GM12892 (cell line): Measurements from ENCODE around the gene ZNF208. TPM values are rescaled to one million over a fixed set of nuclear protein-coding genes. Genes with fewer than 3 reads are reported as not detected.
"Not testable (repeated sequence)": the region's sequence is repeated elsewhere in the genome, so short reads cannot be mapped to it uniquely, and the experiment has no call there.

Experiments
- DNase-seq: peaks from one replicate; pipeline ENCODE4 v3.0.0; 2011; ENCODE audit not compliant: insufficient read length
- FAIRE-seq: peaks from 2 replicates; lab custom pipeline; 2011; peaks lifted over from hg19 to GRCh38; lab: Jason Lieb, UNC
- POLR2A ChIP-seq: IDR thresholded peaks from 2 replicates; pipeline ENCODE4 v1.6.1; 2011; ENCODE audit warnings: low read depth, low read length, control low read depth
- POLR2AphosphoS5 ChIP-seq: IDR thresholded peaks from 2 replicates; pipeline ENCODE4 v1.6.1; 2011; ENCODE audit warnings: low read depth, low read length, control low read depth
- TAF1 ChIP-seq: IDR thresholded peaks from 2 replicates; pipeline ENCODE4 v1.6.1; 2011; ENCODE audit warnings: low read depth, mild to moderate bottlenecking, control low read depth, low read length, borderline replicate concordance
- polyA plus RNA-seq: library from polyadenylated mRNA; unstranded; fragments of >200 nt; gene quantifications from one replicate; pipeline ENCODE4 v1.2.1, GENCODE V29; 2012; ENCODE audit warnings: missing spikeins, inconsistent platforms; ENCODE audit not compliant: missing spikeins

ZNF208 gene
- not detected for polyA plus RNA-seq

DNA sequence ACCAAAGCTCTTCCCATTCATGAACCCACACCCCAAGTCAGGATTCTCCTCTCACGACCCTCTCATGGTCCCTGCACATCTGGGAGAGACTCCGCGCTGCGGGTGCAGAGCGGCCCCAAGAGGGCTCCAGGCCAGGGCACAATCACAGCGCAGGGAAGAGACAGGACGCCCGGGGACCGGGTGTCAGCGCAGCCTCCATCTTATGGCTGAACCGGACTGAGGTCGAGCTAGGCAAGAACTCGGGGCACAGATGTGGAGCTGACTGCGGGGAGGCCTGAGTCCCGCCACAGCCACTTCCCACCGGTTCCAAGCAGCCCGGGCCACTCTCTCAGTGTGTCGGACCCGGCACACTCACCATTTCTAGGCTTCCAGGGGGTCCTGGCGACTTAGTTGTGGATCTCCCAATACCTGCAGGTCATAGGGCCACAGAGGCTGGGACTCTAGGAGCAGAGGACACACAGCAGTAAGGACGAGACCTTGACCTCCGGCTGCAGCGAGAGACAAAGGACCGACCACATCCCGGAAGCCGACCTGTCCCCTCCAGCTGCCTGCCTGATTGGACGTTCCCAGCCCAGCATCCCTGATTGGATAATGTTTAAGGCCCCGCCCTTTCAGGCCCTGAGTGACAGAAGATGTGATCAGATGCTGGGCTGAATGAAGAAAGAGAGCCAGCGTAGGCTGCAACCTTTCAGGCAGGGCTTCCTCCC lies at the start of gene ZNF208:
ZNF208 (minus strand) TSS at position 507 of the 707 bp plus-strand sequence; CDS start at position 358, 149 bp downstream.
- DNase-seq = not testable (repeated sequence)

DNA sequence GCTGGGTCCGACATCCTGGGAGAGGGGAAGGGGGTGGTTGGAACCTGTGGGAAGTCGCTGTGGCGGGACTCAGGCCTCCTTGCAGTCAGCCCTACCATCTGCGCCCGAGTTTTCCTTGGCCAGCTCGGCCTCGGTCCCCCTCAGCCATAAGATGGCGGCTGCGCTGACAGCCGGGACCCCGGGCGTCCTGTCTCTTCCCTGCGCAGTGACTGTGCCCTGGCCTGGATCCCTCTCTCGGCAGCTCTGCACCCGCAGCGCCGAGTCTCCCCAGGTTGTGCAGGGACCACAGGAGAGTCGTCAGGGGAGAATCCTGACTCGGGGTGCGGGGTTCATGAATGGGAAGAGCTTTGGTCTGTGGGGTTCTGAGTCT lies 41.9 kb upstream of the ZNF208 start:
- FAIRE-seq (no peak), DNase-seq (no peak)

More for the DNA sequence above, at the start of gene ZNF208:
- FAIRE-seq = not testable (repeated sequence)

DNA sequence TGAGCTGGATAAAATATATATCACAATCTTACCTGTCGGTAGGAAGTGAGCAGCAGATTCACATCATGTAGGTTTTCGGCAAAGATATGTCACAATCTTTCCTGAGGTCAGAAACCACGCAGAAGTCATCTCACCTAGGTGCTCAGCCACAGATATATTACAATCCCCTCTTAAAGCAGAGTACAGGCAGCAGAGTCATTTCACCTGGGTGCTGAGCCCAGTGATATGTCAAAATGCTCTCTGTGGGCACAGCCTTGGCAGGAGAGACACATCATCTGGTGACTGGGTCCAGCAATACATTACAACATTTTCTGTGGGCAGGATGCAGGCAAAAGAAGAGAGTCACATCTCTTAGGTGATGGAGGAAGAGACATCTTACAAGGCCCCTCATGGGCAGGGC lies 30.4 kb upstream of the ZNF208 start:
- not testable (repeated sequence) for FAIRE-seq, DNase-seq

More for the DNA sequence above, 41.9 kb upstream of the ZNF208 start:
- TF ChIP-seq TAF1 (no peak), POLR2AphosphoS5 (no peak), POLR2A (no peak)

DNA sequence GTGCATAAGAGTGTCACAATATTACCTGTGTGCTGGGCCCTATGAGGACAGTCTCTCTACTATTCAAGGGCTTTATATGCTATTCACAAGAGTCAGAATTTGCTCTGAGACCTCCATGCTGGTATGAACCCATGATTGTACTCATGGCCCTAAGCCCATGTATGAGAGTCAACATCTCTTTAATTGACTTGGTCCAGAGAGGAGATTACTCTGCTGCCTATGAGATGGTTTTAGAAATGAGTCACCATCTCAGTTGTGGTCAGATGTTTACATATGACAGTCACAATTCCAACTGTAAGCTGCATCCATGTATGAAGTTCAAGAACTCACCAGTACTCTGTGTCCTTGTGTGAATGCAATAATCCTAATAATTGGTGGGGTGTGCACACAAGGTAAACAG lies 19.9 kb upstream of the ZNF208 start:
- no peak for DNase-seq
- FAIRE-seq = no peak
- no peak for TF ChIP-seq POLR2A
- TF ChIP-seq TAF1 = no peak
- TF ChIP-seq POLR2AphosphoS5 = no peak

DNA sequence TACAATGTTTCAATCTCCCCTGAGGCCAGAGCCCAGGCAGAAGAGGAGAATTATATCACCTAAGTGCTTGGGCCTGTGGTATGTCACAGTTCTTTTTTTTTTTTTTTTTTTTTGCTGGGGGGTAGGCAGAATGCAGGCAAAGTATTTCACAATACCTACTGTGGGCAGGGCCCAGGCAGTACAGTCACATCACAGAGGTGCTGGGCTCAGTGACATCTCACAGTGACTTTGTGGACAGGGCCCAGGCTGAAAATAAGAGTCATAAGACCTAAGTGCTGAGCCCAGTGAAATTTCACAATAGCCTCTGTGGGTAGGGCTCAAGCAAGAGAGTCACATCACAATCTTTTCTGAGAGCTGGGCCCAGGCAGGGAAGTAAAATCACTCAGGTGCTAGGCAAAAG lies 15.9 kb upstream of the ZNF208 start:
- no peak for DNase-seq
- no peak for FAIRE-seq
- TF ChIP-seq POLR2AphosphoS5 (no peak), POLR2A (no peak), TAF1 (no peak)

DNA sequence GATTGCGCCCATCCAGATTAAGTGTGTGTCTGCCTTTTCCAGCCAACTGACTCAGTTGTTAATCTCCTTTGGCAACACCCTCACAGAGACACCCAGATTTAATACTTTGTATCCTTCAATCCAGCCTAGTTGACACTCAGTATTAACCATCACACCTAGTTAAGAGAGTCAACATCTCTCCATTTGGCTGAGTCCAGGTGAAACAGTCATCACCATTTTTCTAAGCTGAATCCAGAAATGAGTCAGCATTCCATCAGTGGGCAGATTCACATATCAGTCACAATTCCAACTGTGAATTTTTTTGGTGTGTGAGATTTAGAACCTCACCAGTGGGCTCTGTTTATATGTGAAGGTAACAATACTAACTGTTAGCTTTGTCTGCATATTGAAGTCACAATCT lies 14.8 kb upstream of the ZNF208 start:
- not testable (repeated sequence) for DNase-seq, FAIRE-seq

DNA sequence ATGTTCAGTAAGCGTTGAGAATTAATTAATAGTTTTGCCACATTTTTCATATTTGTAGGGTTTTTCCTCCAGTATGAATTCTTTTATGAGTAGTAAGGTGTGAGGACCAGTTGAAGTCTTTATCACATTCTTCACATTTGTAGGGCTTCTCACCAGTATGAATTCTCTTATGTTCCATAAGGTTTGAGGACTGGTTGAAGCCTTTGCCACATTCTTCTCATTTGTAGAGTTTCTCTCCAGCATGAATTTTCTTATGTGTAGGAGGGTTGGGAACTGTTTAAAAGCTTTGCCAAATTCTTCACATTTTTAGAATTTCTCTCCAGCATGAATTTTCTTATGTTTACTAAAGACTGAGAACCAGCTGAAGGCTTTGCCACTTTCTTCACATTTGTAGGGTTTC lies 40.3 kb downstream of the ZNF208 start:
- no peak for TF ChIP-seq POLR2AphosphoS5
- TF ChIP-seq TAF1 = no peak
- no peak for TF ChIP-seq POLR2A
- DNase-seq (no peak), FAIRE-seq (no peak)

DNA sequence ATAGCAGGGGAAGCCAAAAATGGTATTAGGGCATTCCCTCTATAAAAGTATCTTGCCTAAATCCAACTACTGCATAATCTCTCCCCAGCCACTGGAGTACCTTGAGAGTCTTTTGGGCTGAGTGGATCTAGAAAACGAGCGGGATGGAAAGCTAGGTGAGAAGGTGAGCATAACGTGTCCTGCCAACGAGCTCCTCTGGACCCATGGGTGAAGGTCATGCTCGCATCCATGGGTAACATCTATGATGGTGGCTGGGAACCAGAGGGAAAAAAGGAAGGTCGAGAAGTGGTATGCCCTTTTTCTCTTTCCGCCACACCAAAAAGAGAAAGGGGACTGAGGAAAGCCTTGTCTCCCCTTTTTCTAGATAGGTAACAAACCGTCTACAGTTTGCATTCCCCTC lies 63.0 kb downstream of the ZNF208 start:
- DNase-seq (no peak), FAIRE-seq (no peak)
- TF ChIP-seq POLR2A (no peak), POLR2AphosphoS5 (no peak), TAF1 (no peak)

DNA sequence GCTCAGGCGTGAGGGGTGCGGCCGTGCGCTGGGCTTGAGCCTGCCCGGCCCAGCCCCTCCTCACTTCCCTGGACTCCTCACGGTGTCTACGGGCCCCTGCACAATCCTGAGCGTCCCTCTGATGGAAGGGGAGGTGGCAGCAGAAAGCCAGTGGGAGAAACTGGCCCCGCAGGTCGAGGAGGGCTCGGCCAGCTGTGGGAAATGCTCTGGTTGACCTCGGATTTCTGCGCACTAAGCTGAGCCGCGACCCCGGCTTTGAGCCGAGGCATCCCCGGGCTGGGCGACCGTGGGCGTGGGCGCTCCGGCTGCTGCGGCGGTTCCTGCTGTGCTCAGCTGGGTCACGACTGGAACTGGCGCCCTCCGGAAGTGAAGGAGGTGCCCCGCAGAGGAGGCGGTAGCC lies 70.1 kb downstream of the ZNF208 start:
- TF ChIP-seq TAF1 = no peak
- TF ChIP-seq POLR2A = no peak
- TF ChIP-seq POLR2AphosphoS5 = no peak
- no peak for DNase-seq
- FAIRE-seq = no peak

DNA sequence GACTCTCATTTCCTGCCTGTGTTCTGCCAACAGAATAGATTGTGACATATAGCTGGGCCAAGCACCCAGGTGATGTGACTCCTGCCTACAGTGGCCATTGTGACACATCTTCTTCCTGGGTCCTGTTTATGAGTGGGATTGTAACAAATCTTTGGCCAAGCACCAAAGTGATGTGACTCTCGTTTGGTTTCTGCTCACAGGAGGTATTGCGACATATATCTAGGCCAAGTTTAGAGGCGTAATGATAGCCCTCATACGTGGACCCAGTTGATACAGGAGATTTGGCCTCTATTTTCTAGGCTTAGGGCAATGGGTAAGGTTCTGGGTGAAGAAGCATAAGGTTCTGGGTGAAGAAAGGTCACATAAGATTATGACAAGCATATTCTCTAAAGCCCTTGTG lies 76.2 kb downstream of the ZNF208 start:
- no peak for DNase-seq
- no peak for FAIRE-seq
- TF ChIP-seq POLR2A (no peak), POLR2AphosphoS5 (no peak), TAF1 (no peak)

DNA sequence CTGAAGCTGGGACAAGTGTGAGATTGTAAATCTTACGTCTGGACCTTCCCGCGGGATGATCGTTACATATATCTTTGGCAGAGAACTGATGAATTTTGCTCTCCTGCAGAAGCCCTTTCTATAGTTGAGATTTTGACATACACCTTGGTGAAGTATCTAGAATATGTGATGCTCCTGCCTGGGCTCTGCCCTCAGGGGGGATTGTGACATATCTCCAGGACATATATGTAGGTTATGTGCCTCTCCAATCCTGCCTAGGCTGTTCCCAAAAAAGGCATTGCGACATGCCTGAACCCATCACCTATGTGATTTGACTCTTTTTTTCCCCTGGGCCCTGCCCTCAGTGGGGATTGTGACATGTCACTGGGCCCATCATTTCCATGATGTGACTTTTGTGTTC lies 76.6 kb downstream of the ZNF208 start:
- TF ChIP-seq TAF1 (no peak), POLR2A (no peak), POLR2AphosphoS5 (no peak)
- DNase-seq (no peak), FAIRE-seq (no peak)

DNA sequence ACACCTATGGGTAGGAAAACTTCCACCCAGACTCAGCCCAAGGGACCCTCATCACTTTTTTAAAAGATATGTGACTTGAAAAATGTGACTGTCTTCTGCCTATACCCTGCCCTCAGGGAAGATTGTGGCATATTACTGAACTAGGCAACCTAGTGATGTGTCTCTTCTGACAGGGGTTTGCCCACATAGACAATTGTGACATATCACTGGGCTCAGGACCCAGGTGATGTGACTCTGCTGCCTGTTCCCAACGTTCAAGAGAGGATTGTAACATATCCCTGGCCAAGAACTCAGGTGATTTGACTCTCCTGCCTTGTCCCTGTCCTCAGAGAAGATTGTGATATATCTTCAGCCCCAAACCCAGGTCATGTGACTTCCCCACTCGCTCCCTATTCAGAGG lies 88.5 kb downstream of the ZNF208 start:
- TF ChIP-seq POLR2A (no peak), TAF1 (no peak), POLR2AphosphoS5 (no peak)
- DNase-seq = no peak
- no peak for FAIRE-seq

DNA sequence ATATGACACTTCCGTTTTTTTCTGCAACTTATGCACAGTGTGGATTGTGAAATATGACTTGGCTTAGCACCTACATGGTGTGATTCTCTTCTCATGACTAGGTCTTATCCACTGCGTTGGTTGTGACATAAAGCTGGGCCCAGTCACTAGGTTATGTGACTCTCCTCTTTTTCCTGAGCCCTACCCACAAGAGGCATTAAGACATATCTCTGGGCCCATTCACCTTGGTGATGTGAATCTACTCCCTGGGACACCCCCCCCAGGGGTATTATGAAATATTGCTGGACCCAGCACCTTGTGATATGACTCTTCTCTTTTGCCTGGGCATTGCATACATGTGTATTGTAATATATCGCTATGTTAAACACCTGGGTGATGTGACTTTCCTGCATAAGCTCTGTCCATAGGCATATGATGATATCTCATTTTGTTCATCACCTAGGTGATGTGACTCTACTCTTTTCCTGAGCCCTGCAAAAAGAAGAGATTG lies 89.0 kb downstream of the ZNF208 start:
- no peak for TF ChIP-seq TAF1
- DNase-seq (no peak), FAIRE-seq (no peak)
